Measurements from ENCODE around the gene B4GALNT4. TPM values are rescaled to one million over a fixed set of nuclear protein-coding genes. Genes with fewer than 3 reads are reported as not detected.

The B4GALNT4 gene
- total and polyA plus RNA-seq, 2 of the 13 experiments (the other 11 are each of a cell fraction or from before 2014, with no cell fraction given): 30.5 to 50.1 TPM

- TF ChIP-seq EP300 (IDR thresholded peaks at IDR 0.05; ENCODE audit: low read depth in 2 of 2, low read length in 2 of 2) (peak in 1 of 2 experiments; percentile 48; a peak in 1 of 4 replicates), EP300 (CRISPR knock-in tag; IDR thresholded peaks at IDR 0.05; ENCODE audit: borderline replicate concordance) (peak; percentile 22; the same call in 1 of the 2 replicates), HDAC1 (CRISPR knock-in tag; IDR thresholded peaks at IDR 0.05) (peak; percentile 75), SSRP1 (CRISPR knock-in tag; IDR thresholded peaks at IDR 0.05) (no peak), CBX5 (CRISPR knock-in tag; IDR thresholded peaks at IDR 0.05; ENCODE audit: borderline replicate concordance) (peak; percentile 60; the same call in 1 of the 2 replicates), MXI1 (IDR thresholded peaks at IDR 0.05; ENCODE audit: borderline replicate concordance, low read depth, low read length) (peak; percentile 75; the same call in 1 of the 3 replicates), U2AF2 (IDR thresholded peaks at IDR 0.05; ENCODE audit: low read depth, low read length) (no peak), YEATS2 (CRISPR knock-in tag; IDR thresholded peaks at IDR 0.05; ENCODE audit: borderline replicate concordance) (peak; percentile 52; the same call in 1 of the 2 replicates), IRF9 (CRISPR knock-in tag; IDR thresholded peaks at IDR 0.05; ENCODE audit: borderline replicate concordance) (0 out of 2 replicates have a peak, but pooled peaks have one; percentile 24), ZNF253 (CRISPR knock-in tag; IDR thresholded peaks at IDR 0.05; ENCODE audit: borderline replicate concordance) (0 out of 2 replicates have a peak, but pooled peaks have one; percentile 71), HOXA3 (CRISPR knock-in tag; IDR thresholded peaks at IDR 0.05) (peak; percentile 61), SATB2 (CRISPR knock-in tag; IDR thresholded peaks at IDR 0.05) (0 out of 2 replicates have a peak, but pooled peaks have one; percentile 4), ZNF496 (CRISPR knock-in tag; IDR thresholded peaks at IDR 0.05; ENCODE audit: insufficient replicate concordance) (no peak), ARNT2 (CRISPR knock-in tag; IDR thresholded peaks at IDR 0.05; ENCODE audit: low read depth) (0 out of 2 replicates have a peak, but pooled peaks have one; percentile 43), ZNF274 (CRISPR knock-in tag; IDR thresholded peaks at IDR 0.05) (no peak), ZBTB37 (CRISPR knock-in tag; IDR thresholded peaks at IDR 0.05) (peak; percentile 48; the same call in 1 of the 2 replicates), MTF2 (CRISPR knock-in tag; IDR thresholded peaks at IDR 0.05; ENCODE audit: borderline replicate concordance) (no peak), ATF7-NPFF (CRISPR knock-in tag; IDR thresholded peaks at IDR 0.05; ENCODE audit: low read depth) (peak; percentile 38; the same call in 1 of the 2 replicates), MTA1 (CRISPR knock-in tag; IDR thresholded peaks at IDR 0.05; ENCODE audit: borderline replicate concordance) (0 out of 2 replicates have a peak, but pooled peaks have one; percentile 27), NAIF1 (CRISPR knock-in tag; IDR thresholded peaks at IDR 0.05; ENCODE audit: borderline replicate concordance) (peak; percentile 88), TAF15 (IDR thresholded peaks at IDR 0.05; ENCODE audit: low read depth, low read length, poor library complexity, severe bottlenecking) (no peak), FOXO1 (CRISPR knock-in tag; IDR thresholded peaks at IDR 0.05) (peak; percentile 43; the same call in 1 of the 2 replicates), CREM (IDR thresholded peaks at IDR 0.05) (peak; percentile 56; the same call in 1 of the 2 replicates), CREM (CRISPR knock-in tag; IDR thresholded peaks at IDR 0.05) (no peak), ZNF282 (IDR thresholded peaks at IDR 0.05; ENCODE audit: partially characterized antibody) (no peak), THRA (CRISPR knock-in tag; IDR thresholded peaks at IDR 0.05; ENCODE audit: borderline replicate concordance) (0 out of 2 replicates have a peak, but pooled peaks have one; percentile 50), ATF7 (IDR thresholded peaks at IDR 0.05) (no peak), ATF7 (CRISPR knock-in tag; IDR thresholded peaks at IDR 0.05) (no peak)
These were observed 16.0 kb upstream of the B4GALNT4 start (continued) for GRCh38 chr11:353179-353873.
